ENCODE results near the gene ACP6. TPM values are rescaled to one million over a fixed set of nuclear protein-coding genes. Genes with fewer than 3 reads are reported as not detected.

The ACP6 gene
- total RNA-seq, 4 donors from 2014 or later: 11.5 to 18.5 (median 14.2) TPM

- TF ChIP-seq POLR2A (IDR thresholded peaks at IDR 0.05) (no peak), CTCF (IDR thresholded peaks at IDR 0.05) (no peak)
- intact Hi-C loops (cut with DNase I; ENCODE audit: low total_unique reads): no loop called here
- no peak for DNase-seq (ENCODE audit: low spot score in 2 of 2)
- no peak overlapping the region for H3K4me3 ChIP-seq (ENCODE audit: low read depth, poor library complexity, severe bottlenecking)
- WGBS, 2 donors: 78 to 84% methylated on average over 4 of the region's 4 CpGs
Measured at GRCh38 chr1:147664206-147664605, 6.1 kb downstream of the ACP6 start.

GRCh38 chr1:147654511-147654910, 15.8 kb downstream of the ACP6 start:
- no peak overlapping the region for H3K4me3 ChIP-seq (ENCODE audit: low read depth, poor library complexity, severe bottlenecking)
- DNase-seq (ENCODE audit: low spot score in 2 of 2): no peak
- TF ChIP-seq CTCF (IDR thresholded peaks at IDR 0.05) (no peak), POLR2A (IDR thresholded peaks at IDR 0.05) (no peak)
- intact Hi-C loops (cut with DNase I; ENCODE audit: low total_unique reads): no loop called here
- WGBS, 2 donors: 88 to 95% methylated on average over 5 of the region's 5 CpGs

- intact Hi-C loops (cut with DNase I; ENCODE audit: low total_unique reads): no loop called here
- H3K4me3 ChIP-seq (ENCODE audit: low read depth, poor library complexity, severe bottlenecking): no peak overlapping the region
- 88 to 97% methylated on average over 3 of the region's 3 CpGs for WGBS, 2 donors
- TF ChIP-seq CTCF (IDR thresholded peaks at IDR 0.05): no peak
- TF ChIP-seq POLR2A (IDR thresholded peaks at IDR 0.05): no peak
- DNase-seq (ENCODE audit: low spot score in 2 of 2): no peak
Measured at GRCh38 chr1:147652306-147652705, 18.0 kb downstream of the ACP6 start.

GRCh38 chr1:147651466-147651865, 18.9 kb downstream of the ACP6 start:
- 76 to 96% methylated on average over 1 of the region's 1 CpG for WGBS, 2 donors
- intact Hi-C loops (cut with DNase I; ENCODE audit: low total_unique reads): no loop called here
- no peak for DNase-seq (ENCODE audit: low spot score in 2 of 2)
- TF ChIP-seq POLR2A (IDR thresholded peaks at IDR 0.05): no peak
- no peak for TF ChIP-seq CTCF (IDR thresholded peaks at IDR 0.05)
- no peak overlapping the region for H3K4me3 ChIP-seq (ENCODE audit: low read depth, poor library complexity, severe bottlenecking)

- 94 to 96% methylated on average over 2 of the region's 2 CpGs for WGBS, 2 donors
- no peak for DNase-seq (ENCODE audit: low spot score in 2 of 2)
- TF ChIP-seq CTCF (IDR thresholded peaks at IDR 0.05): no peak
- TF ChIP-seq POLR2A (IDR thresholded peaks at IDR 0.05): no peak
- intact Hi-C loops (cut with DNase I; ENCODE audit: low total_unique reads): loop anchor here (10.0 kb wide), 1 partner anchor 246 kb away; no protein-coding TSS in a partner anchor
- H3K4me3 ChIP-seq (ENCODE audit: low read depth, poor library complexity, severe bottlenecking): no peak overlapping the region
Measured at GRCh38 chr1:147648933-147649332, 21.4 kb downstream of the ACP6 start.
